GM18907 (cell line): ENCODE results near the gene SKIDA1.

Experiments
- ATAC-seq: cut with Tn5 transposase; IDR thresholded peaks from one replicate; pipeline ENCODE4 v1.9.1; 2021; ENCODE audit warnings: mild to moderate bottlenecking, moderate library complexity; ENCODE audit not compliant: unreplicated experiment

Gene SKIDA1

DNA sequence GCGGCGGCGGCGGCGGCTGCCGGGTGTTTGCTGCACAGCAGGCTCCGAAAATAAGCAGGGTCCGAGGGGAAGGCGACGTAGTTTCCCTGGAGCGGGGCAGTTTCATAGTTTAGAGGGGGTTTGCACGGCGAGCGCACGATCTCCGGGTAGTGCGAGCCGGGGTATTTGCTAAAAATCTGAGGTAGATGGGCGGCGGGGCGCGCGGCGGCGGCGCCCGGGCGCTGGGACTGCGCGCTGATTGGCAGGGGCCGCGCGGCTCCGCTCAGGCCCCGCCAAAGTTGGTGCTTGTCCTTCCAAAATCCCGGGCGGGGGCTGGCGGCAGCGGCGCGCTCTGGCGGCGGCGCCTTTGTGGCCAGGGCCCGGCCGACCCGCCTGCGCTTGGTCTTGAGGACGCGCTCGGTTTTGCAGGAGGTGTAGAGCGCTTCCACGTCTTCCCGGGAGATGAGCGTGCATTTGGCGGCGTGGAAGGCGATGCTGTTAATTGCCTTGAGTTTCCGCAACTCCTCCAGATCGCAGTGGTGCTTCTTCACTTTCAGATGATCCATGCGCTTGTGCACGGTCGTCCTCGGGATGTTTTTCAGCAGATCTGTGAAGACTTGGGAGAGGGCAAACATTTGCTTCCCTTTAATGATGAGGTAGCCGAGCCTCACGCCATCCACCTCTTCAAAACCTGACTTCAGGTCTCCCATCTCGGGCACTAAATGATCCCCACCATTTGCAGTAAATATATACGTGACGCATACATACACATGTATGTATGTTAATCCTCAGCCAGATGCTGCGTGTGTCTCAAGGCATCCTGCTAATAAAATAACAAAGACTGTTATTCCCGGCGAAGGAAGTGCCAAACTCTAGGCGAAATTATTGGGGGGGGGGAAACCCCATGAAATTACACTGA lies 8.1 kb downstream of the SKIDA1 start:
- peak; percentile 64 for ATAC-seq

DNA sequence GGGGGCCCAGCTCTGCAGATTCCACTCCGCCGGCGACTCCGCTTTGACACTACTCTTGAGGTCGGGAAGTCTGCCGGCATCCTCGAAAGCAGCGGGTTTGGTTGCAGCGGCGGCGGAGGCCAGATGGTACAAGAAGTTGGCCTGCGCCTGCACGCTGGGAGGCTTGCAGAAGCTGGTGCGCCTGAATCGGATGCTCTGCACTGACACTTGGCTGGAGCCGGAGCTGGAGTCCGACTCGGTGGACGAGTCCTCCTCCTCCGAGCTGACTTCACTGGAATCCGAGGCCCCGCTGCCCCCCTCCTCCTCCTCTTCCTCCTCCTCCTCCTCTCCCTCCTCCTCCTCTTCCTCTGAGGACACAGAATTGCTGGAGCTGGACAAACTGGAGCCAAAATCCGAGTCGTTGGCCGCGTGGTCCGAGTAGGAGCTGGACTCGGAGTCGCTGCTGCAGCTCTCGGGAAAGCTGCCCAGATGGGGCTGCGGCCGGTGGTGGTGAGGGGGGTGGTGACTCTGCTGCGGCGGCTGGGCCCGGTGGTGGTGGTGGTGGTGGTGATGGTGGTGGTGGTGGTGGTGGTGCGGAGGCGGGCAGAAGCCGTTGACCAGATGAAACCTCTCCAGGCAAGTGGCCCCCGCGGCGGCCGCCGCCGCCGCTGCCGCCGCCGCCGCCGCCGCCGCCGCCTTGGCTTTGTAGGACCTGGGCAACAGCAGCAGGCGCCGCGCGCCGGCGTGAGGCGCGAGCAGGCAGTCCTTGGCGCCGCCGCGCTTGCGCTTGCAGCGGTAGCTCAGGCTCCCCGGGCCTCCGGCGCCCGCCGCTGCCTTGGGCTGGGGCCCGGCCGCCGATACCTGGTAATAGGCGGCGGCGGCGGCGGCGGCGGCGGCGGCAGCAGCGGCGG lies 9.0 kb downstream of the SKIDA1 start:
- ATAC-seq: peak; percentile 60

- no peak for ATAC-seq
Measured at GRCh38 chr10:21515361-21516241, 9.9 kb downstream of the SKIDA1 start.

DNA sequence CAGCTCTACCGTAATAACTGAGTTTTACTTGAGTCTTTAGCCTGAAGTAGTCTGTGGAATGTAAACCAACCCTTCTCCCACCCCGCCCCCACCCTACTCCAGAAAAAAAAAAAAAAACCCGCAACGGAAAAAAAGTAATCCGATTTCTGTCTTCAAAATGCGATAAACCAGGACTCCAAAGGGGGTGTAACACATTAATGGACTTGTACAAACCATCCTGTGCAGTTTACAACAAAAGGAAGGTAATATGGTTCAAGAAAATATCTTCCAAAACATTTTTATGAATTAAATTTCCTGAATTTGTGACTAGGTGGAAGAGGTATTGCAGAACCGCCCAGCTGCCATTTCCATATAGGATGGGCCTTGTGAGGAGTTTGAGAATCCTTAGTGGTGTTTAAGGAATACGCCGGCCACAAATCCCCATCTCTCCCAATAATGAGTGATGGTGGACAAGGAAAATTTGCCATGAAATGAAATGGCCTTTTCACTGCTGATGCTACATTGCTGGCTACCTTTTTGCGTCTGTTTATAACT lies 10.6 kb downstream of the SKIDA1 start:
- no peak for ATAC-seq

GRCh38 chr10:21514129-21514817 lies 11.2 kb downstream of the SKIDA1 start:
- no peak for ATAC-seq

GRCh38 chr10:21513405-21513788 lies 12.1 kb downstream of the SKIDA1 start:
- ATAC-seq: no peak

GRCh38 chr10:21512573-21513404 lies 12.7 kb downstream of the SKIDA1 start:
- no peak for ATAC-seq

DNA sequence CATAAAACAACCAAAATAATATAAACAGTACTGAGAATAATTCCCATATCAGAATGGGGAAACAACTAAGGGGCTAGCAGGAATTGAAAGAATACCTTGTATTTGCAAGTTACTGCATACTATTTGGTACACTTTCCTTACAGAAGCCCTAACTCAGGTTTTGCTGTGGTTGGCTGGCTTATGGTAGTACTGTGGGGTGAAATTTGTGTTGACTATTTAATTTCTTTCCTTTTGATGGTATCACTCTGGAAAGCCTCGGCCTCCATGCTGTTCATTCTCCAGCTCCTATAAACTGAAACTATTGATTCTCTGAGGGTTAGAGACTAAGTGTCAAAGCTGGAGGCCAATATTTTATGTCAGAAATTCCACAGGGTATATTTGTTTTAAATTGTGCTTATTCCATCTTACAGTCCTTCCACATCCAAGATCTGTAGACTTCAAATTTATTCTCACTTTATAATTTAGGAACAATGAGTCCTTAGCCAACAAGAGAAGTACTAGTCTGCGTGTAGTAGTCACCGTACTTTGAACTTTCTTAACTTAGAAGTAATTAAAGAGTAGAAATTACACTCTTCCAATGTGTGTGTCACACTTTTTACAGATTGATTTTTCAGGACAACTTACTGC lies 13.4 kb downstream of the SKIDA1 start:
- ATAC-seq: no peak

GRCh38 chr10:21511095-21511570 lies 14.3 kb downstream of the SKIDA1 start:
- ATAC-seq: no peak

- no peak for ATAC-seq
Measured at GRCh38 chr10:21510241-21511094, 15.0 kb downstream of the SKIDA1 start.

- no peak for ATAC-seq
Measured at GRCh38 chr10:21509341-21510240, 15.9 kb downstream of the SKIDA1 start.

GRCh38 chr10:21508706-21509331 lies 16.7 kb downstream of the SKIDA1 start:
- ATAC-seq: no peak

GRCh38 chr10:21507150-21507549 lies 18.3 kb downstream of the SKIDA1 start:
- ATAC-seq: no peak

GRCh38 chr10:21506351-21506750 lies 19.1 kb downstream of the SKIDA1 start:
- ATAC-seq: no peak

- no peak for ATAC-seq
Measured at GRCh38 chr10:21505711-21506278, 19.7 kb downstream of the SKIDA1 start.

DNA sequence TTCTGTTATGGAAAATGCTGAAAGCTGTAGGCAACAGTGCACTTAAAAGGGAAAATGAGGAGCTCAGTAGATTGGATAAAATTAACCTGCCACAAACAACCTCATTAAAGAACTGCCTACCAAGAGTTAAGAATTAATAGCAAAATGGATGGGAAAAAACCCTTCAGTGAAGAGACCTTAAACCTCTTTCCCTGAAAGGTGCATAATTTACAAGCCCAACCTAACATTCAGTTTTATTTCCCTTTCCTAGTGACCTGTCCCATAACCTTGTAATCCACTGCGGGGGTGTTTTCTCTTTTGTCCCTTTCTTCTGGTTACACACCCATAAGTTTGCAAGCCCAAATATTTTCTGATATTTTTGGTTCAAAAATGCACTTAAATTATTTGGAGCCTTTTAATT lies 21.9 kb downstream of the SKIDA1 start:
- ATAC-seq: no peak
